Measurements from ENCODE around the gene ESAM.

Gene ESAM

DNA sequence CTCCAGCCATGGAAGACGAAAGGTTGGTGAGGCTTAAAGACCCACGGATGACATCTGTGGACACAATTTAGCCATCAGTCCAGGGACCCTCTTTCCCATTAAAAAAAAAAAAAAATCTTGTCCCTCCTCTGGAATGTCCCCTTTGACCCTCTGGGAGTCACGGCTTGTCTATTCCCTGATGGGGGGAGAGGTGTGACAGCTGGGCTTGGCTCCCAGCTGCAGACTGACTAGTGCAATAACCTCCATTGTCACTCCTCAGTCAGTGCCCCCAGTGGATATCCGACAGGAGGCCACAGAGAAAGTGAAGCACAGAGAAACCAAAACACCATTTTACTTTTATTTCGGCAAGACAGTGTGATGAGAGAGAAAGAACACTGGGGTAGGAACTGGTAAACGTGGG, 7.4 kb downstream of the ESAM start:
- TF ChIP-seq CTCF (conservative IDR thresholded peaks at IDR 0.05) = no peak
- no peak for TF ChIP-seq ZFX (IDR thresholded peaks at IDR 0.05)
- H3K27ac ChIP-seq = no peak overlapping the region

GRCh38 chr11:124754309-124754708, 7.8 kb downstream of the ESAM start:
- no peak for TF ChIP-seq ZFX (IDR thresholded peaks at IDR 0.05)
- no peak for TF ChIP-seq CTCF (conservative IDR thresholded peaks at IDR 0.05)
- H3K27ac ChIP-seq = no peak overlapping the region

DNA sequence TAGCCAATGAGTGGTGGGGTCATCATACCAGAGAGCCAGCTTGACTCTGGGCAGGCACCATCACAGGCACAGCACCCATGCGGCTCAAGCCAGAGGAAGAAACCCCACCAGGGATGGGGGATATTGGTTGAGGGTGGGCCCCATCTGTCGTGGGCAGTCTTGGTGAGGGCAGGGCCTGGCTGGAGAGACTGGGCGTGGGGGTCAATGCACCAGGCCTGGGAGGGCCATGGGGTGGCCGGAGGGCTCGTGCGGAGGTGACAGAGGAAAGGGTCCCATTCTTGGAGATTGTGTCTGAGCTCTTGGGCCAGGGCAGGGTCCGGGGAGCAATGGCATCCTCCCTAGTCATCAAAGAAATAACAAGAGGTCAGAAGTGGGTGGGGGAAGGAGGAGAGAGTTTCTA, 8.5 kb downstream of the ESAM start:
- TF ChIP-seq ZFX (IDR thresholded peaks at IDR 0.05) (no peak), CTCF (conservative IDR thresholded peaks at IDR 0.05) (no peak)
- H3K27ac ChIP-seq = no peak overlapping the region

DNA sequence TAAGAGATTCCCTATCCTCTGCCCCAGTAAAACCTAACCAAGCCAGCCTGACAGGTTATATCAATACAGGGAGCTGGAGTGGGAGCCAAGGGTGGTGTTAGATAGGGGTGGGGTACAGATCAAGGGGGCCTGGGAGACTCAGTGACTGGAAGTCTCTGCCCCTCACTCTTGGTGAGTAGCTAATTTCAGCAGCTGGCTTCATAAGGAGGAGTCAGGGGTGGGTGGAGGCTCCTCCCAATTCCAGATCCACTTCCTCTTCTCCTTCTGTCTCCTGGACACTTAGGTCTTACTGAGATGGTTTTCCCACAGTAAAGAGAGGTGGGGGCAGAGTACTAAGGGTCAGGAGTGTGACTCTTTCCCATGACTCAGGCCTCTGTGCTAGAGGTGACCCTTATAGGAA, 8.9 kb downstream of the ESAM start:
- no peak overlapping the region for H3K27ac ChIP-seq
- TF ChIP-seq CTCF (conservative IDR thresholded peaks at IDR 0.05) (no peak), ZFX (IDR thresholded peaks at IDR 0.05) (no peak)

DNA sequence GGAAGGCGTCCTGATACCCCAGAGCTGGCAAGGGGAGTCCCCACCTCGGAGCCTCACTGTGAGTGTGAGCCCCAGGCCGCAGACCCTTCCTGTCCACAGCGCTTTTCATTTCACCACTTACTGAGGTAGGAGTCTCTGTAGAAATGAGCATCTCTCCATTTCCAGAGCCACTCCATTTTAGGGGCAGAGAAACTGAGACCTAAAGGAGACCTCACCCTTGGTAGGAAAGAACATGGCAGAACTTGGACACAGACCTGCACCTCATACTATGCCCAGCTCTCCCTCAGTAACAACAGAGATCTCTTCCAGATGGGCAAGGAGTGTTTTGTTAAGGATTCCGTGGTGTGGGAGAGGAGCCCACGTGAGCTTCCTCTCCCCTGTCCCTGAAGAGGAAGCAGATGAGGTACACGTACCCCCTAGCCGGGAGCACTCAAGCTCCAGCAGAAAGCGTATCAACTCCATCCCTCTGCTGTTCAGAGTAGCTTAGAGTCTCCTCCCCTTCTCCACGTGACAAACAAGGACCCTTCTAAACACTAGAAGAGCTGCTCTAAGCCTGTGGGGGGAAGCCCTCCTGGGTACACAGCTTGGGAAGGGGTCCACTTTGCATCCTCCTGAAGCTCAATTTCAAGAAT, 9.5 kb downstream of the ESAM start:
- no peak for TF ChIP-seq ZFX (IDR thresholded peaks at IDR 0.05)
- TF ChIP-seq CTCF (conservative IDR thresholded peaks at IDR 0.05) = no peak
- no peak overlapping the region for H3K27ac ChIP-seq

GRCh38 chr11:124751741-124752470, 10.2 kb downstream of the ESAM start, which contains the start of gene VSIG2:
VSIG2 (minus strand) TSS chr11:124752255; CDS start chr11:124752137, 118 bp downstream.
- H3K27ac ChIP-seq = no peak within 1 kb of the TSS
- no peak for TF ChIP-seq CTCF (conservative IDR thresholded peaks at IDR 0.05)
- TF ChIP-seq ZFX (IDR thresholded peaks at IDR 0.05) = no peak

GRCh38 chr11:124751391-124751740, 10.7 kb downstream of the ESAM start:
- no peak for TF ChIP-seq CTCF (conservative IDR thresholded peaks at IDR 0.05)
- TF ChIP-seq ZFX (IDR thresholded peaks at IDR 0.05) = no peak
- no peak overlapping the region for H3K27ac ChIP-seq

Measured in C4-2B (cell line).